ENCODE measurements around the gene GTF2IRD2. TPM values are rescaled to one million over a fixed set of nuclear protein-coding genes. Genes with fewer than 3 reads are reported as not detected.
"Not testable (repeated sequence)": the region's sequence is repeated elsewhere in the genome, so short reads cannot be mapped to it uniquely, and the experiment has no call there.

The GTF2IRD2 gene
- total and polyA plus RNA-seq, 7 donors, result 8.7 to 25.2 (median 16.1) TPM

DNA sequence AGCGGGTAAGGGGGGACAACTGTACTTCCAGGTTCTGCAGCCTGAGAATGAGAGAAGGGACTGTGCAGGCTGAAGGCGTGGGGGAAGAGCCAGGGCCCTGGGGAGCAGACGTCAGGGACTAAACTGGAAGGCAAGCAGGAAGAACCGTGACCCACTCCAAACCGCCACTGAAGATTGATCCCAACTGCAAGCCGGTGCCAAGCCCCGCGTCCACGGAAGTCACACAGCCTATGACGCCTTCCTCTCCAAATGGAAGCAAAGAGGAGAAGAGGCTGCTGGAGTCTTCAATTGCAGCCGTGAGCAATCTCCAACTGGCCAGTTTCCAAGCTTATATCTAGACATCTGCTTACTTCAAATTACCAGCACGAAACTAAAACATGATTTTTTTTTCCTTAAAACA lies 1.6 kb downstream of the GTF2IRD2 start:
- H3K27me3 ChIP-seq (ENCODE audit: insufficient read depth in 3 of 3, low read length in 2 of 3); H3K4me1 ChIP-seq; H3K4me3 ChIP-seq; H3K9me3 ChIP-seq; DNase-seq; intact Hi-C loops (cut with DNase I); H3K36me3 ChIP-seq (ENCODE audit: insufficient read depth in 1 of 2, low read depth in 1 of 2); H3K27ac ChIP-seq: not testable (repeated sequence)
- peak; percentile 48 to 81 (median 67) for ATAC-seq
- no CpG with 5 or more reads among the region's 12 CpGs for WGBS, 3 donors

DNA sequence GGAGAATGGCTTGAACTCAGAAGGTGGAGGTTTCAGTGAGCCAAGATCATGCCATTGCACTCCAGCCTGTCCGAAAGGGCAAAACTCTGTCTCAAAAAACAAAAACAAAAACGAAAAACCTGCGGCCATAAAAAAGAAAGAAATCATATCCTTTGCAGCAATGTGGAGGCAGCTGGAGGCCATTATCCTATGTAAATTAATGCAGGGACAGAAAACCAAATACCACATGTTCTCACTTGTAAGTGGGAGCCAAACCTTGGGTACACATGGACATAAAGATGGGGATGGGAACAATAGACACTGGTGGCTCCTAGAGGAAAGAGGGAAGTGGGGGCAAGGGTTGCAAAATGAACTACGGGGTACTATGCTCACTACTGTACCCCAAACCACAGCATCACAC lies 21.0 kb downstream of the GTF2IRD2 start:
- intact Hi-C loops (cut with DNase I); H3K27ac ChIP-seq; H3K4me3 ChIP-seq; DNase-seq; H3K9me3 ChIP-seq; H3K27me3 ChIP-seq (ENCODE audit: insufficient read depth in 3 of 3, low read length in 2 of 3); H3K36me3 ChIP-seq (ENCODE audit: insufficient read depth in 1 of 2, low read depth in 1 of 2); ATAC-seq; H3K4me1 ChIP-seq: not testable (repeated sequence)
- 78% methylated on average over 1 of the region's 4 CpGs; no CpG with 5 or more reads in 2 of the 3 donors for WGBS, 3 donors

DNA sequence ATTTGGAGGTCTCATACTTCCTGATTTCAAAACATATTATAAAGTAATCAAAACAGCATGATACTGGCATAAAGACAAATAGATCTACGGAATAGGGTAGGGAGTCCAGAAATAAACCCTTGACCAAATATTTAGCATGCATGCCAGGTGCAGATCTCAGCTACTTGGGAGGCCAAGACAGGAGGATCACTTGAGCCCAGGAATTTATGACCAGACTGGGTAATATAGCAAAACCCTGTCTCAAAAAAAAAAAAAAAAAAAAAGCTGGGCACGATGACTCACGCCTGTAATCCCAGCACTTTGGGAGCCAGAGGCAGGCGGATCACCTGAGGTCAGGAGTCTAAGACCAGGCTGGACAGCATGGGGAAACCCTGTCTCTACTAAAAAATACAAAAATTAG lies 21.4 kb downstream of the GTF2IRD2 start:
- H3K27ac ChIP-seq; H3K4me3 ChIP-seq; H3K27me3 ChIP-seq (ENCODE audit: insufficient read depth in 3 of 3, low read length in 2 of 3); H3K36me3 ChIP-seq (ENCODE audit: insufficient read depth in 1 of 2, low read depth in 1 of 2); DNase-seq; intact Hi-C loops (cut with DNase I); H3K4me1 ChIP-seq; H3K9me3 ChIP-seq: not testable (repeated sequence)
- ATAC-seq, result peak; percentile 54 to 77 (median 63)
- WGBS, 3 donors, result 5 to 33% (median 23%) methylated on average over 1 of the region's 4 CpGs

DNA sequence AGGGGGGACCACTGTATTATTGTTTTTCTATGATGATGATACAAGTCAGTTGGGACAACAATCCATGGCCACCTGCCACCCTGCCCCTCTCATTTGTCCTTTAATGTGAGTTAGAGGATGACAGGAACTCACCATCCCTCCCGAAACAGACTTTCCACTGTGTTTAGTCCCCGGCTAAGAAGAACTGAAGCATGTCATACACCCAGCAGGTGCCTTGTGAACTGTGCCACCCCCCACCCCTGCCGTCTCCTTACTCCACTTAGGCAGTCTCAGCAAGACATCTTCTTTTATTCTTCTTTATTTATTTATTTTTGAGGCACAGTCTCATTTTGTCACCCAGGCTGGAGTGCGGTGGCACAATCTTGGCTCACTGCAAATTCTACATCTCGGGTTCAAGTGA lies 30.1 kb downstream of the GTF2IRD2 start:
- ATAC-seq; H3K9me3 ChIP-seq; H3K4me3 ChIP-seq; H3K27me3 ChIP-seq (ENCODE audit: insufficient read depth in 3 of 3, low read length in 2 of 3); DNase-seq; H3K36me3 ChIP-seq (ENCODE audit: insufficient read depth in 1 of 2, low read depth in 1 of 2); H3K27ac ChIP-seq; intact Hi-C loops (cut with DNase I); H3K4me1 ChIP-seq: not testable (repeated sequence)
- WGBS, 3 donors, result no CpG with 5 or more reads among the region's 5 CpGs

DNA sequence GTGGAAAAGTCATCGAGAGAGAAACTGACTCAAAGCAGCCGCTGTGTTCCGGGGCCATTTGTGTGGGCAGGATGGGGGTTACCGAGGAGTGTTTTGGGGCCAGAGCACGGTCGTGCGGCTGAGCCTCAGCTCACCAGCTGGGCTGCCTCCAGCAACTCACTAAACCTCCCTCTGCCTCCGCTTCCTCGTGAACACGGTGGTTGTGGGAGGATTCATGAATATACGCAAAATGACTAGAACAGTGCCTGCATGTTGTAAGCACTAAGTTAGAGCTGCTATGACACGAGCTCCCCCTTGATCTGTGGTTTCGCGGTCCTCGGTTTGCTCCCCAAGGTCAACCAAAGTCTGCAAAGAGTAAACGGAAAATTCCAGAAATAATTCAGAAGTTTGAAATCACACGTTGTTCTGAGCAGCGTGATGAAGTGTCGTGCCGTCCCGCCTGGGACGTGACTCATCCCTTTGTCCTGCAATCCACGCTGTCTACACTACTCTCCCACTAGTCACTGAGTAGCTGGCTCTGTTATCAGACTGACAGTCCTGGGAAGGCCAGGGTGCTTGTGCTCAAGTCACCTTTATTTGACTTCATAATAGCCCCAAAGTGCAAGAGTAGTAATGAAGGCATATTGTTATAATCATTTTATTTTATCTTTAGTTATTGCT lies 31.1 kb downstream of the GTF2IRD2 start:
- H3K9me3 ChIP-seq; intact Hi-C loops (cut with DNase I); H3K4me3 ChIP-seq; H3K27me3 ChIP-seq (ENCODE audit: insufficient read depth in 3 of 3, low read length in 2 of 3); H3K4me1 ChIP-seq; H3K27ac ChIP-seq; DNase-seq; H3K36me3 ChIP-seq (ENCODE audit: insufficient read depth in 1 of 2, low read depth in 1 of 2): not testable (repeated sequence)
- no CpG with 5 or more reads among the region's 23 CpGs for WGBS, 3 donors
- peak; percentile 70 to 94 (median 88) for ATAC-seq

DNA sequence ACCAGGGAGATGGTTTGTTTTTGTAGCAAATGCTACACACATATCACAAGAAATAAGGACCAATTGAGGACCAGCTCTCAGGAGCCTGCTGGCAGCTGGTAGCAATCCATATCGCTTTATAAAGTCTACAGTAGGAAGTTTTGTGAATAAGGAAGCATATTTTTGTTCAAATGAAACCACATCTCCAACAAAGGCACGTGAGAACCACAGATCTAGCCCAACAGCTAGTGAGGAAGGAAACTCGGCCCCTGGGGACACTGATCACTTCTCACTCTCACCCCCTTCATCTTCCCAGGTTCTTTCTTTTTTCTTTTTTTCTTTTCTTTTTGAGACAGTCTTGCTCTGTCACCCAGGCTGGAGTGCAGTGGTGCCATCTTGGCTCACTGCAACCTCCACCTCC lies 35.5 kb downstream of the GTF2IRD2 start:
- WGBS, 3 donors, result no CpG with 5 or more reads among the region's 3 CpGs
- not testable (repeated sequence) for ATAC-seq, H3K9me3 ChIP-seq

DNA sequence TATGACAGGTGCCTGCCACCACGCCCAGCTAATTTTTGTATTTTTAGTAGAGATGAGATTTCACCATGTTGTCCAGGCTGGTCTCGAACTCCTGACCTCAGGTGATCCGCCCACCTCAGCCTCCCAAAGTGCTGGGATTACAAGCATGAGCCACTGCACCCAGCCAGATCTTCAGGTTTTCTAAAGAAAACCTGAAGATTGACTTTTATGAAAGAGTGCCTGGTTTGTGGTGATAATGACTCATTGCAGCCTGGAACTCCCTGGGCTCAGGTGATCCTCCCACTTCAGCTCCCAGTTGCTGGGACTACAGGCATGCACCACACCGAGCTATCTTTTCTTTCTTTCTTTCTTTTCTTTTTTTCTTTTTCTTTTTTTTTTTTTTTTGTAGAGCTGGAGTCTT lies 52.8 kb downstream of the GTF2IRD2 start:
- ATAC-seq; H3K27me3 ChIP-seq (ENCODE audit: insufficient read depth in 3 of 3, low read length in 2 of 3); H3K36me3 ChIP-seq (ENCODE audit: insufficient read depth in 1 of 2, low read depth in 1 of 2); H3K4me3 ChIP-seq; DNase-seq; intact Hi-C loops (cut with DNase I); H3K27ac ChIP-seq; H3K9me3 ChIP-seq; H3K4me1 ChIP-seq: not testable (repeated sequence)
- WGBS, 3 donors, result 86 to 100% (median 88%) methylated on average over 1 of the region's 4 CpGs

More for the DNA sequence above, 35.5 kb downstream of the GTF2IRD2 start:
- H3K4me3 ChIP-seq; H3K27ac ChIP-seq; intact Hi-C loops (cut with DNase I); H3K27me3 ChIP-seq (ENCODE audit: insufficient read depth in 3 of 3, low read length in 2 of 3); H3K36me3 ChIP-seq (ENCODE audit: insufficient read depth in 1 of 2, low read depth in 1 of 2); H3K4me1 ChIP-seq; DNase-seq: not testable (repeated sequence)

DNA sequence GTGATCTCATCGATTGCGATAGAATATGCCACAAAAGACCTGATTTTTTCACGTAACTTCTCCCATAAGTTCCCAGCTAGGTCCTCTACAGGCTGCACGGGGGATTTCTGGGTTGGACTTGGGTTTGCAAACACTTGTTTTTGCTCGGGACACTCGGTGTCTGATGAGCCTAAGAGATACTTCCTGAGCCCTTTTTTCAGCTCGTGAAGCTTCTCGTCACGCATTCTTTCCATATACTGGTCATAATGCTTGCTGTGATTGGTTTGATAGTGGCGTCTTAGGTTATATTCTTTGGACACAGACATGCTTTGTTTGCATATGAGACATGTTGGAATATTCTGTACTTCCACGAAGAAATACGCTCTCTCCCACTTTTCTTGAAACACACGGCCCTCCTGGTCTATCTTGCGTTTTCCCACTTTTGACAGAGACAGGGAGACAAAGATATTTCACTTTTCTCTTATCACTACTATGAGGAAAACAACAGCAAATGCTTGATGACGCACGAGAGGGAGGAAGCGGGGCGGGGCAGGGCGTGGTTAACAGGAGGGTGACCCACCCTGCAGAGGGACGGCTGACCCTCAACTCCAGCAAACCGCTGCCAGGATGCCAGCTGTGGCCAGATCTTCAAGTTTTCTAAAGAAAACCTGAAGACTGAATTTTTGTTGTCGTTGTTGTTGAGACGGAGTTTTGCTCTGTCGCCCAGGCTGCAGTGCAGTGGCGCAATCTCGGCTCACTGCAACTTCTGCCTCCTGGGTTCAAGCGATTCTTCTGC lies 53.4 kb downstream of the GTF2IRD2 start:
- H3K4me1 ChIP-seq; H3K36me3 ChIP-seq (ENCODE audit: insufficient read depth in 1 of 2, low read depth in 1 of 2); H3K27me3 ChIP-seq (ENCODE audit: insufficient read depth in 3 of 3, low read length in 2 of 3); ATAC-seq; intact Hi-C loops (cut with DNase I); H3K4me3 ChIP-seq; DNase-seq; H3K27ac ChIP-seq; H3K9me3 ChIP-seq: not testable (repeated sequence)
- 95 to 97% (median 95%) methylated on average over 8 to 12 of the region's 27 CpGs for WGBS, 3 donors

DNA sequence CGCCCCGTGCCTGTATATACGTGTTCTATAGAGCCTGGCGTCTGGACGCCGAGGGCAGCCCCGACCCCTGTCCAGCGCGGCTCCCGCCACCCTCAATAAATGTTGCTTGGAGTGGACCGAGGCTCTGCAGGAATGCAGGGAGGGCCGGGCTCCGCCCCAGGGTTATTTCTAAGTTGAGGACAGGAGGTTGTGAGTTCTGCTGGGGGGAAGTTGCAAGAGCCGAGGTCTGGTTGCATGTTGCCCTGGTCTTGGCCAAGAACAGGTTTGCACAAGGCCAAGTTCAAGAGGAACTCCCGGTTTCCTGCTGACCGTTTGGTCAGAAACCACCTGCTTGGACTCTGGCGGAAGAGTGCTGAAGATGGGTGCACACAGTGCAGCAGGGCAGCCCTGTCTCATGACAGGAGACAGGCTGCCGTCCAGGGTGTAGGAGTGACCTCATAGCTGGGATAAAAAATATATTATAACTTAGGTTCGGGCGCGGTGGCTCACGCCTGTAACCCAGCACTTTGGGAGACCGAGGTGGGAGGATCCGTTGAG lies 62.1 kb downstream of the GTF2IRD2 start:
- DNase-seq; H3K9me3 ChIP-seq; H3K27ac ChIP-seq; intact Hi-C loops (cut with DNase I); H3K4me1 ChIP-seq; H3K27me3 ChIP-seq (ENCODE audit: insufficient read depth in 3 of 3, low read length in 2 of 3); H3K4me3 ChIP-seq; H3K36me3 ChIP-seq (ENCODE audit: insufficient read depth in 1 of 2, low read depth in 1 of 2): not testable (repeated sequence)
- ATAC-seq, result peak; percentile 57 to 71 (median 65)
- 0 to 6% (median 2%) methylated on average over 3 of the region's 24 CpGs for WGBS, 3 donors

DNA sequence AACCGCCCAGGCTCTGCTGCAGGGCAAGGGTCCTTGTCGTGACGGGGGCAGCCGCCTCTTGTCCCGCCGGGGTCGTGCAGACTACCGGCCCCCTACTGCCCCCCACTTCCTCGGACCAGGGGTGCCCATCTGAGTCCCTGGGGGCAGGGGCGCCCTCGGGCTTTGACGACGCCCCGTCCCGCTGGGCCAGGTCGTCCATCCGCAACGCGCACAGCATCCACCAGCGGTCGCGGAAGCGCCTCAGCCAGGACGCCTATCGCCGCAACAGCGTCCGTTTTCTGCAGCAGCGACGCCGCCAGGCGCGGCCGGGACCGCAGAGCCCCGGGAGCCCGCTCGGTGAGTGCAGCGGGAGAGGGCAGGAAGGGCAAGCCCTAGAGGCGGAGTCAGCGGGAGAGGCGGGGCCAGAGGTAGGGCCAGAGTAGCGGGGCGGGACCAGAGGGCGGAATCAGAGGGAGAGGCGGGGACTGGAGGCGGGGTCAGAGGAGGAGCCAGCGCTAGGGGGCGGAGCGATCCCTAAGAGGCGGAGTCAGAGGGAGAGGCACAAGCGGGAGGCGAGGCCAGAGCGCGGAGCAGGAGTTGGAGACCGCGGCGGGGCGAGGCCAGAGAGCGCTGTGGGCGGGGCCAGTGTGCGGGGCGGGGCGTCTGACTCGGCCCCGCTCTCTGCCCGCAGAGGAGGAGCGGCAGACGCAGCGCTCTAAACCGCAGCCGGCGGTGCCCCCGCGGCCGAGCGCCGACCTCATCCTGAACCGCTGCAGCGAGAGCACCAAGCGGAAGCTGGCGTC lies 62.8 kb downstream of the GTF2IRD2 start:
- H3K27ac ChIP-seq; H3K36me3 ChIP-seq (ENCODE audit: insufficient read depth in 1 of 2, low read depth in 1 of 2); H3K9me3 ChIP-seq; H3K27me3 ChIP-seq (ENCODE audit: insufficient read depth in 3 of 3, low read length in 2 of 3); H3K4me1 ChIP-seq; intact Hi-C loops (cut with DNase I): not testable (repeated sequence)
- 0% methylated on average over 11 to 32 of the region's 82 CpGs for WGBS, 3 donors
- ATAC-seq (peak; percentile 93 to 97 (median 94)), DNase-seq (peak; percentile 94 to 98)
- H3K4me3 ChIP-seq, result peak overlapping the region; percentile 50

DNA sequence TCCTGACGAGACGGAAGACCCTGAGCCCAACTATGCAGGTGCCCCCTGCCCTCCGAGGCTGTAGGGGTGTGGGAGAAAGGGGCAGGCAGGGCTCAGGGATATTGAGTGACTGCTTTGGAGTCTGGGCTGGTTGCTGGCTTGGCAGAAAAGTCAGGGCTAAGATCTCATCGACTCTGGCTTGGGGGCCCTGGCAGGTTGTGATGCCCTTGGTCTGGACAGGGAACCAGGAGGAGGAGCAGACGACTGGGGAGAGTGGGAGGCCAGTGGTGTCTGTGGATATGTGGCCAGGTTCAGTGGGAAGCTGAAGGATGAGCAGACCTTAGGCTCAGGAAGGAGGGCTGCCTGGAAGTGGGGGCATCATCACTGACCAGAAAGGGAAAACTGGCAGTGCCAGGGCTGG lies 67.8 kb downstream of the GTF2IRD2 start:
- H3K9me3 ChIP-seq; H3K27ac ChIP-seq; H3K4me3 ChIP-seq; H3K27me3 ChIP-seq (ENCODE audit: insufficient read depth in 3 of 3, low read length in 2 of 3); DNase-seq; H3K36me3 ChIP-seq (ENCODE audit: insufficient read depth in 1 of 2, low read depth in 1 of 2); ATAC-seq; intact Hi-C loops (cut with DNase I); H3K4me1 ChIP-seq: not testable (repeated sequence)
- WGBS, 3 donors, result 69 to 77% (median 76%) methylated on average over 3 to 5 of the region's 5 CpGs

All from psoas muscle (tissue), 8 donors.